ENCODE measurements around the gene G6PC3. TPM values are rescaled to one million over a fixed set of nuclear protein-coding genes. Genes with fewer than 3 reads are reported as not detected.

G6PC3 gene
- total and polyA plus RNA-seq, 2 donors (not counting 3 experiments of a cell fraction or from before 2014, with no cell fraction given): 78.4 to 194 TPM

DNA sequence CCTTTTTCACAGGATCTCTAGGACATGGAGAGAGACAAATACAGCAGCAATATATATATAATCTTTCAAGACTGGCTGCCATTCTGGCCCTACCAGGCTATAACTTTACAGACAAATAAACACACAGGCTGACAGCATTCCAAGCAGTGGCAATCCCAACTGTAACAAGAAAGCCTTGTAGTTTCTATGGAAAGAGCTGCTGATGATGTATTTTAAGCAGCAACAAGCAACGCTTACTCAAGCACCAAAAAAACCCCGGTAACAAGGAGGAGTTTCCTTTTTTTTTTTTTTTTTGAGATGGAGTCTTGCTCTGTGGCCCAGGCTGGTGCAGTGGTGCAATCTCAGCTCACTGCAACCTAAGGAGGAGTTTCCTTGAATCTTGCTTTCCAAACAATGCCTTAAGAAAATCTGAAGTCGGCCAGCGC lies 27.3 kb upstream of the G6PC3 start:
- ChIA-PET POLR2A (interaction anchor here (1.0 kb wide), 1 partner anchor 81 kb away, joined by 6 read pairs; the partner anchor contains the start of gene HDAC5), CTCF (interaction anchor here (0.7 to 3.5 kb wide), 13 partner anchors 10 to 133 kb away, joined by 3 to 38 read pairs (median 6); partner anchors contain the start of genes G6PC3 and HDAC5)
- no peak overlapping the region for H3K27ac ChIP-seq (ENCODE audit: insufficient read depth, low read depth, low read length)

More for the DNA sequence above, 27.3 kb upstream of the G6PC3 start:
- no peaks in the 10 kb centered on the region for H3K27me3 ChIP-seq (ENCODE audit: control insufficient read depth in 2 of 2, insufficient read depth in 2 of 2, low read length in 2 of 2)
- H2AFZ ChIP-seq (ENCODE audit: low read depth, low read length): no peak overlapping the region
- no TSS peak for BruUV-seq (replicated peaks)
- dilution Hi-C loops (cut with MboI; ENCODE audit: extremely low pct_ligation_motif_present, low sequenced_read_pairs) (no loop called here), intact Hi-C loops (cut with micrococcal nuclease) (no loop called here)
- no peak for FAIRE-seq
- peaks cover 70% of the 10 kb centered on the region for H3K79me2 ChIP-seq (ENCODE audit: control insufficient read depth, insufficient read depth, low read length)
- peaks cover 3 to 10% of the 10 kb centered on the region in 2 experiments for H3K36me3 ChIP-seq (ENCODE audit: control insufficient read depth in 2 of 2, extremely low read depth in 1 of 2, insufficient read depth in 2 of 2, low read length in 2 of 2)
- H3K9me1 ChIP-seq (replicated peaks; ENCODE audit: control insufficient read depth, extremely low read depth, insufficient read depth, low read length): no peaks in the 10 kb centered on the region
- DNase-seq (ENCODE audit: low read depth, low spot score): no peak
- TF ChIP-seq GATA2 (IDR thresholded peaks at IDR 0.05; ENCODE audit: insufficient read depth, insufficient read length, low read depth, low read length): no peak
- no peak for TF ChIP-seq FOS (IDR thresholded peaks at IDR 0.05; ENCODE audit: borderline replicate concordance, insufficient read depth, low read length)
- TF ChIP-seq MYC (IDR thresholded peaks at IDR 0.05; ENCODE audit: low read depth, low read length): no peak
- TF ChIP-seq POLR2AphosphoS5 (IDR thresholded peaks at IDR 0.05; ENCODE audit: insufficient read depth, low read depth, low read length): no peak
- no peak for TF ChIP-seq POLR2A (IDR thresholded peaks at IDR 0.05; ENCODE audit: low read depth, low read length)
- TF ChIP-seq EZH2 (IDR thresholded peaks at IDR 0.05; ENCODE audit: borderline replicate concordance, low read depth, low read length, severe bottlenecking): no peak
- TF ChIP-seq, protein P1, sequence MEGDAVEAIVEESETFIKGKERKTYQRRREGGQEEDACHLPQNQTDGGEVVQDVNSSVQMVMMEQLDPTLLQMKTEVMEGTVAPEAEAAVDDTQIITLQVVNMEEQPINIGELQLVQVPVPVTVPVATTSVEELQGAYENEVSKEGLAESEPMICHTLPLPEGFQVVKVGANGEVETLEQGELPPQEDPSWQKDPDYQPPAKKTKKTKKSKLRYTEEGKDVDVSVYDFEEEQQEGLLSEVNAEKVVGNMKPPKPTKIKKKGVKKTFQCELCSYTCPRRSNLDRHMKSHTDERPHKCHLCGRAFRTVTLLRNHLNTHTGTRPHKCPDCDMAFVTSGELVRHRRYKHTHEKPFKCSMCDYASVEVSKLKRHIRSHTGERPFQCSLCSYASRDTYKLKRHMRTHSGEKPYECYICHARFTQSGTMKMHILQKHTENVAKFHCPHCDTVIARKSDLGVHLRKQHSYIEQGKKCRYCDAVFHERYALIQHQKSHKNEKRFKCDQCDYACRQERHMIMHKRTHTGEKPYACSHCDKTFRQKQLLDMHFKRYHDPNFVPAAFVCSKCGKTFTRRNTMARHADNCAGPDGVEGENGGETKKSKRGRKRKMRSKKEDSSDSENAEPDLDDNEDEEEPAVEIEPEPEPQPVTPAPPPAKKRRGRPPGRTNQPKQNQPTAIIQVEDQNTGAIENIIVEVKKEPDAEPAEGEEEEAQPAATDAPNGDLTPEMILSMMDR (IDR thresholded peaks at IDR 0.05; ENCODE audit: extremely low read depth in 1 of 2, insufficient read depth in 1 of 2, low read depth in 1 of 2, low read length in 2 of 2): no peak
- no peak for TF ChIP-seq JUN (IDR thresholded peaks at IDR 0.05; ENCODE audit: borderline replicate concordance, insufficient read depth, insufficient read length, low read depth)
- TF ChIP-seq, protein P2, sequence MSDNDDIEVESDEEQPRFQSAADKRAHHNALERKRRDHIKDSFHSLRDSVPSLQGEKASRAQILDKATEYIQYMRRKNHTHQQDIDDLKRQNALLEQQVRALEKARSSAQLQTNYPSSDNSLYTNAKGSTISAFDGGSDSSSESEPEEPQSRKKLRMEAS (IDR thresholded peaks at IDR 0.05; ENCODE audit: insufficient read depth, insufficient read length): no peak
- no peak overlapping the region for H3K9ac ChIP-seq (replicated peaks; ENCODE audit: extremely low read depth, insufficient read depth, low read length)
- H3K4me2 ChIP-seq (ENCODE audit: insufficient read depth, low read length): no peak overlapping the region
- no peak overlapping the region for H3K4me3 ChIP-seq (replicated peaks in 1 of 3; ENCODE audit: insufficient read depth in 1 of 3, low read depth in 1 of 3, low read length in 3 of 3)
- H4K20me1 ChIP-seq (replicated peaks; ENCODE audit: control insufficient read depth, extremely low read depth, insufficient read depth, low read length): peaks cover 4% of the 10 kb centered on the region
- no peaks in the 10 kb centered on the region for H3K9me3 ChIP-seq (replicated peaks; ENCODE audit: control insufficient read depth, insufficient read depth, low read length)
- H3K4me1 ChIP-seq (ENCODE audit: control insufficient read depth, extremely low read depth, insufficient read depth, low read length): peaks cover 9% of the 10 kb centered on the region

Measured in endothelial cell of umbilical vein (primary cell).